GM19351 (cell line): ENCODE data around the gene DEPDC4.
"Not testable (repeated sequence)": the region's sequence is repeated elsewhere in the genome, so short reads cannot be mapped to it uniquely, and the experiment has no call there.

Experiments
- ATAC-seq: cut with Tn5 transposase; IDR thresholded peaks from one replicate; pipeline ENCODE4 v1.9.1; 2021; ENCODE audit warnings: mild to moderate bottlenecking, moderate library complexity; ENCODE audit not compliant: unreplicated experiment

DEPDC4 gene

GRCh38 chr12:100265732-100266584 lies 921 bp downstream of the DEPDC4 start:
- peak; percentile 10 for ATAC-seq

- not testable (repeated sequence) for ATAC-seq
Measured at GRCh38 chr12:100265107-100265506, 1.8 kb downstream of the DEPDC4 start.

- no peak for ATAC-seq
Measured at GRCh38 chr12:100263131-100263530, 3.7 kb downstream of the DEPDC4 start.

- ATAC-seq: no peak
Measured at GRCh38 chr12:100258127-100258526, 8.8 kb downstream of the DEPDC4 start.

GRCh38 chr12:100254876-100255275 lies 12.0 kb downstream of the DEPDC4 start:
- no peak for ATAC-seq

- ATAC-seq: no peak
Measured at GRCh38 chr12:100253437-100253836, 13.4 kb downstream of the DEPDC4 start.

GRCh38 chr12:100251917-100252316 lies 15.0 kb downstream of the DEPDC4 start:
- ATAC-seq: no peak

GRCh38 chr12:100249941-100250340 lies 16.9 kb downstream of the DEPDC4 start:
- ATAC-seq: no peak

GRCh38 chr12:100248886-100249285 lies 18.0 kb downstream of the DEPDC4 start:
- no peak for ATAC-seq

- no peak for ATAC-seq
Measured at GRCh38 chr12:100247765-100248164, 19.1 kb downstream of the DEPDC4 start.

GRCh38 chr12:100243137-100243536 lies 23.7 kb downstream of the DEPDC4 start:
- ATAC-seq: no peak

GRCh38 chr12:100239589-100239988 lies 27.3 kb downstream of the DEPDC4 start:
- no peak for ATAC-seq

GRCh38 chr12:100238801-100239200 lies 28.1 kb downstream of the DEPDC4 start:
- ATAC-seq: no peak

GRCh38 chr12:100234591-100235304 lies 32.1 kb downstream of the DEPDC4 start:
- ATAC-seq: peak; percentile 81

GRCh38 chr12:100234166-100234565 lies 32.7 kb downstream of the DEPDC4 start:
- ATAC-seq: no peak

GRCh38 chr12:100231873-100232272 lies 35.0 kb downstream of the DEPDC4 start:
- ATAC-seq: not testable (repeated sequence)

GRCh38 chr12:100229876-100230275 lies 37.0 kb downstream of the DEPDC4 start:
- ATAC-seq: no peak

- ATAC-seq: no peak
Measured at GRCh38 chr12:100229036-100229635, 37.7 kb downstream of the DEPDC4 start.

GRCh38 chr12:100225491-100225890 lies 41.4 kb downstream of the DEPDC4 start:
- no peak for ATAC-seq

- not testable (repeated sequence) for ATAC-seq
Measured at GRCh38 chr12:100222173-100222572, 44.7 kb downstream of the DEPDC4 start.

- ATAC-seq: no peak
Measured at GRCh38 chr12:100221523-100221922, 45.4 kb downstream of the DEPDC4 start.
